ENCODE measurements around the gene TACC3. TPM values are rescaled to one million over a fixed set of nuclear protein-coding genes. Genes with fewer than 3 reads are reported as not detected.
"Not testable (repeated sequence)": the region's sequence is repeated elsewhere in the genome, so short reads cannot be mapped to it uniquely, and the experiment has no call there.

The TACC3 gene
- total and polyA plus RNA-seq, 9 donors, result 8.9 to 37.9 (median 30.7) TPM

DNA sequence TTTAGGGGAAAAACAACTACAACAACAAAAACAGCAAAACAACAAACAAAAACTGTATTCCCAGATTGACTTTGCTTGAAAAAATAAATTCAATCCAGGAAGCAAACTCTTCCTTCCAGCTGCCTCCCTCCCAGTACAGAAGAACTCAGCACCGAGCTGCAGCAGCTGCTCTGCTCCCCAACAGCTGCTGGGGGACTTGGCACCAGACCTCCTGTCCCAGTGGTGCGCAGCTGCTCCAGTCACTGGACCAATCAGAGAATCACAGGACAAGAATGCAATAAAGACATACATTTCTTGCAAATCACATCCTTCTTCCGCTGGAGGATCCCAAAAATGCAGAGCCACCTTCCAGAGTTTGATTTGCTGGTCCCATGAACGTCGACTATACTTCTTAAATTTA is 25.4 kb upstream of the TACC3 start:
- Histone ChIP-seq H3K27ac (ENCODE audit: low read length) (peak overlapping the region; percentile 75), H3K4me3 (ENCODE audit: low read length) (no peak overlapping the region), H3K9me3 (replicated peaks; ENCODE audit: control insufficient read depth, low read depth, low read length) (no peaks in the 10 kb centered on the region), H3K36me3 (ENCODE audit: control insufficient read depth, insufficient read depth, low read length) (peaks cover 54% of the 10 kb centered on the region), H3K4me1 (ENCODE audit: control insufficient read depth, insufficient read depth, low read length) (peaks cover 25% of the 10 kb centered on the region), H3K27me3 (ENCODE audit: control insufficient read depth, insufficient read depth, low read length) (no peaks in the 10 kb centered on the region)
- 0% methylated on average over 1 of the region's 5 CpGs for WGBS (ENCODE audit: insufficient coverage)
- DNase-seq, result peak; percentile 96

DNA sequence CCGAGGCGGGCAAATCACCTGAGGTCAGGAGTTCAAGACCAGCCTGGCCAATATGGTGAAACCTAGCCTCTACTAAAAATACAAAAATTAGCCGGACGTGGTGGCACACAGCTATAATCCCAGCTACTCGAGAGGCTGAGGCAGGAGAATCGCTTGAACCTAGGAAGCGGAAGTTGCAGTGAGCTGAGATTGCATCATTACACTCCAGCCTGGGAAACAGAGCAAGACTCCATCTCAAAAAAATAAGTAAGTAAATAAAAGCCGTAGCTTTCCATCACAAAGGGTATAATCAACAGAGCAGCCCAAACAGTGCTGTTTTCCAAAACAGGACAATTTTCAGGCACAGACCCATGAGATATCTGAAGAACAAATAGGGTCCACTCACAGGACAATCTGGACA is 19.6 kb upstream of the TACC3 start:
- peaks cover 60% of the 10 kb centered on the region for H3K36me3 ChIP-seq (ENCODE audit: control insufficient read depth, insufficient read depth, low read length)
- H3K4me3 ChIP-seq (ENCODE audit: low read length); DNase-seq; H3K9me3 ChIP-seq (replicated peaks; ENCODE audit: control insufficient read depth, low read depth, low read length); H3K4me1 ChIP-seq (ENCODE audit: control insufficient read depth, insufficient read depth, low read length); H3K27ac ChIP-seq (ENCODE audit: low read length); H3K27me3 ChIP-seq (ENCODE audit: control insufficient read depth, insufficient read depth, low read length): not testable (repeated sequence)
- 93% methylated on average over 3 of the region's 8 CpGs for WGBS (ENCODE audit: insufficient coverage)

DNA sequence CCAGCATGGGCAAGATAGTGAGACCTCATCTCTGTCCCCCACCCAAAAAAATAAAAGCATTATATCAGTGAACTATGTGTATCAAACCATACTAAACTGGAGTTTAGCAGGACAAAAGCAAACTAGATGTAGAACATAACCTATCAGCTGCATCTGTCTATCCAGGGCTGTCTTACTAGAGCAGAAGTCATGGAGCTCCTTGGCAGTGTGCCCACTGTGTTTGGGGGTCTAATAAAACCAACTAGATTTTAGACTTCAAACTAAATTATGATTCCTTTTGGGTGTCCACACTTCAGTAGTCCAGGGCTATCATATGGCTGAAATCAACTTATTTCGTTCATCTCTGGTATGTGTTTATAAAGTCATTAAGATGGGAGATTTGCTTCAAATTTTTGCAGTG is 17.5 kb upstream of the TACC3 start:
- no peak overlapping the region for H3K27ac ChIP-seq (ENCODE audit: low read length)
- DNase-seq, result no peak
- H3K4me1 ChIP-seq (ENCODE audit: control insufficient read depth, insufficient read depth, low read length), result no peaks in the 10 kb centered on the region
- H3K9me3 ChIP-seq (replicated peaks; ENCODE audit: control insufficient read depth, low read depth, low read length), result no peaks in the 10 kb centered on the region
- H3K36me3 ChIP-seq (ENCODE audit: control insufficient read depth, insufficient read depth, low read length), result peaks cover 48% of the 10 kb centered on the region
- H3K4me3 ChIP-seq (ENCODE audit: low read length), result no peak overlapping the region
- no peaks in the 10 kb centered on the region for H3K27me3 ChIP-seq (ENCODE audit: control insufficient read depth, insufficient read depth, low read length)
- 100% methylated on average over 1 of the region's 1 CpG for WGBS (ENCODE audit: insufficient coverage)

DNA sequence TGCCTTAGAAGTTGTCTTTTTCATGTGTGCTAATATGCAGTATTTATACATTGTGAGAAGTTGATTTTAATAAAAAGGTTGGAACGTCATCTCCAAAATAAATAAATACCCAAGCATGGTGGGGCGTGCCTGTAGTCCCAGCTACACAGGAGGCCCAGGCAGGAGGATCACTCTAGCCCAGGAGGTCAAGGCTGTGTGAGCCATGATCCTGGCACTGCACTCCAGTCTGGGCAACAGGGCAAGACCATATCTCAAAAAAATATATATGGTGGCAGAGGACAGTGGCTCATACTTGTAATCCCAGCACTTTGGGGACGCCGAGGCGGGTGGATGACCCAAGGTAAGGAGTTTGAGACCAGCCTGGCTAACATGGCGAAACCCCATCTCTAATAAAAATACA is 15.6 kb upstream of the TACC3 start:
- Histone ChIP-seq H3K4me3 (ENCODE audit: low read length) (no peak overlapping the region), H3K4me1 (ENCODE audit: control insufficient read depth, insufficient read depth, low read length) (peaks cover 6% of the 10 kb centered on the region), H3K9me3 (replicated peaks; ENCODE audit: control insufficient read depth, low read depth, low read length) (no peaks in the 10 kb centered on the region), H3K27ac (ENCODE audit: low read length) (no peak overlapping the region), H3K27me3 (ENCODE audit: control insufficient read depth, insufficient read depth, low read length) (no peaks in the 10 kb centered on the region), H3K36me3 (ENCODE audit: control insufficient read depth, insufficient read depth, low read length) (peaks cover 46% of the 10 kb centered on the region)
- DNase-seq, result no peak
- whole genome bisulfite sequencing (ENCODE audit: insufficient coverage), result no CpG with 5 or more reads among the region's 6 CpGs

- no peak for DNase-seq
- Histone ChIP-seq H3K4me3 (ENCODE audit: low read length) (no peak overlapping the region), H3K4me1 (ENCODE audit: control insufficient read depth, insufficient read depth, low read length) (peaks cover 12% of the 10 kb centered on the region), H3K9me3 (replicated peaks; ENCODE audit: control insufficient read depth, low read depth, low read length) (no peaks in the 10 kb centered on the region), H3K27me3 (ENCODE audit: control insufficient read depth, insufficient read depth, low read length) (no peaks in the 10 kb centered on the region), H3K27ac (ENCODE audit: low read length) (no peak overlapping the region), H3K36me3 (ENCODE audit: control insufficient read depth, insufficient read depth, low read length) (peaks cover 43% of the 10 kb centered on the region)
- 82% methylated on average over 5 of the region's 6 CpGs for WGBS (ENCODE audit: insufficient coverage)
These were observed 15.0 kb upstream of the TACC3 start for GRCh38 chr4:1706358-1706757.

GRCh38 chr4:1708581-1708980 is 12.7 kb upstream of the TACC3 start:
- no peak for DNase-seq
- no peak overlapping the region for H3K4me3 ChIP-seq (ENCODE audit: low read length)
- H3K4me1 ChIP-seq (ENCODE audit: control insufficient read depth, insufficient read depth, low read length), result peaks cover 18% of the 10 kb centered on the region
- H3K27ac ChIP-seq (ENCODE audit: low read length), result no peak overlapping the region
- H3K9me3 ChIP-seq (replicated peaks; ENCODE audit: control insufficient read depth, low read depth, low read length), result no peaks in the 10 kb centered on the region
- peaks cover 20% of the 10 kb centered on the region for H3K36me3 ChIP-seq (ENCODE audit: control insufficient read depth, insufficient read depth, low read length)
- no CpG with 5 or more reads among the region's 1 CpG for WGBS (ENCODE audit: insufficient coverage)
- no peaks in the 10 kb centered on the region for H3K27me3 ChIP-seq (ENCODE audit: control insufficient read depth, insufficient read depth, low read length)

- peak overlapping the region; percentile 49 for H3K4me3 ChIP-seq (ENCODE audit: low read length)
- H3K9me3 ChIP-seq (replicated peaks; ENCODE audit: control insufficient read depth, low read depth, low read length), result no peaks in the 10 kb centered on the region
- H3K27ac ChIP-seq (ENCODE audit: low read length), result peak overlapping the region; percentile 72
- WGBS (ENCODE audit: insufficient coverage), result 8% methylated on average over 20 of the region's 22 CpGs
- no peaks in the 10 kb centered on the region for H3K27me3 ChIP-seq (ENCODE audit: control insufficient read depth, insufficient read depth, low read length)
- H3K36me3 ChIP-seq (ENCODE audit: control insufficient read depth, insufficient read depth, low read length), result peaks cover 17% of the 10 kb centered on the region
- peaks cover 18% of the 10 kb centered on the region for H3K4me1 ChIP-seq (ENCODE audit: control insufficient read depth, insufficient read depth, low read length)
- no peak for DNase-seq
These were observed 10.2 kb upstream of the TACC3 start for GRCh38 chr4:1711055-1711570.

- Histone ChIP-seq H3K9me3 (replicated peaks; ENCODE audit: control insufficient read depth, low read depth, low read length) (no peaks in the 10 kb centered on the region), H3K4me1 (ENCODE audit: control insufficient read depth, insufficient read depth, low read length) (peaks cover 18% of the 10 kb centered on the region), H3K27me3 (ENCODE audit: control insufficient read depth, insufficient read depth, low read length) (no peaks in the 10 kb centered on the region), H3K4me3 (ENCODE audit: low read length) (peak overlapping the region; percentile 49), H3K27ac (ENCODE audit: low read length) (peak overlapping the region; percentile 72), H3K36me3 (ENCODE audit: control insufficient read depth, insufficient read depth, low read length) (peaks cover 15% of the 10 kb centered on the region)
- DNase-seq, result peak; percentile 73
- under 1% methylated on average over 78 of the region's 85 CpGs for WGBS (ENCODE audit: insufficient coverage)
These were observed 9.6 kb upstream of the TACC3 start for GRCh38 chr4:1711571-1712215.

- Histone ChIP-seq H3K4me1 (ENCODE audit: control insufficient read depth, insufficient read depth, low read length) (peaks cover 18% of the 10 kb centered on the region), H3K4me3 (ENCODE audit: low read length) (peak within 1 kb of the TSS; percentile 62), H3K27ac (ENCODE audit: low read length) (peak within 1 kb of the TSS; percentile 83), H3K9me3 (replicated peaks; ENCODE audit: control insufficient read depth, low read depth, low read length) (no peaks in the 10 kb centered on the region), H3K36me3 (ENCODE audit: control insufficient read depth, insufficient read depth, low read length) (peaks cover 15% of the 10 kb centered on the region), H3K27me3 (ENCODE audit: control insufficient read depth, insufficient read depth, low read length) (no peaks in the 10 kb centered on the region)
- peak; percentile 95 for DNase-seq
- WGBS (ENCODE audit: insufficient coverage), result under 1% methylated on average over 97 of the region's 98 CpGs
These were observed 8.9 kb upstream of the TACC3 start, which contains the start of gene SLBP for GRCh38 chr4:1712216-1713002. Gene SLBP (minus strand): TSS chr4:1712319. CDS start chr4:1712188, 131 bp downstream.

Data from muscle of leg (tissue), 11 donors.